RWPE1 (cell line): Measurements from ENCODE around the gene CSPG4.
A peak's percentile ranks its signal among the peaks of the same experiment; 100 is the strongest.

Experiments used
- CTCF ChIA-PET: fragments of 350-600 bp; sonication (Branson Sonifier 250); formaldehyde crosslinking; extraction: SDS; loops from one replicate; lab custom pipeline; 2021; lab: Yijun Ruan, JAX
- POLR2A ChIA-PET: fragments of 400-600 bp; formaldehyde crosslinking; extraction: SDS; loops from one replicate; lab custom pipeline; 2020; ENCODE audit warnings: antibody characterized with exemption; ENCODE audit not compliant: low non-redundant PET; lab: Yijun Ruan, JAX
- DNase-seq: peaks from one replicate; pipeline ENCODE4 v3.0.0; 2012; ENCODE audit warnings: low spot score
- H3K27ac ChIP-seq: fragments of 450-650 bp; 2 replicates; pipeline ENCODE4 v1.5.1; 2017
- TF ChIP-seq, protein P1 (sequence below): fragments of 450-650 bp; conservative IDR thresholded peaks from 2 replicates; pipeline ENCODE4 v1.5.1; 2017; ENCODE audit warnings: low read depth, mild to moderate bottlenecking

Gene CSPG4

GRCh38 chr15:75697523-75697922 is 15.1 kb downstream of the CSPG4 start:
- H3K27ac ChIP-seq: peak overlapping the region; percentile 95
- POLR2A ChIA-PET: no interaction called here
- DNase-seq: no peak

GRCh38 chr15:75696854-75697259 is 15.8 kb downstream of the CSPG4 start:
- TF ChIP-seq, protein P1, sequence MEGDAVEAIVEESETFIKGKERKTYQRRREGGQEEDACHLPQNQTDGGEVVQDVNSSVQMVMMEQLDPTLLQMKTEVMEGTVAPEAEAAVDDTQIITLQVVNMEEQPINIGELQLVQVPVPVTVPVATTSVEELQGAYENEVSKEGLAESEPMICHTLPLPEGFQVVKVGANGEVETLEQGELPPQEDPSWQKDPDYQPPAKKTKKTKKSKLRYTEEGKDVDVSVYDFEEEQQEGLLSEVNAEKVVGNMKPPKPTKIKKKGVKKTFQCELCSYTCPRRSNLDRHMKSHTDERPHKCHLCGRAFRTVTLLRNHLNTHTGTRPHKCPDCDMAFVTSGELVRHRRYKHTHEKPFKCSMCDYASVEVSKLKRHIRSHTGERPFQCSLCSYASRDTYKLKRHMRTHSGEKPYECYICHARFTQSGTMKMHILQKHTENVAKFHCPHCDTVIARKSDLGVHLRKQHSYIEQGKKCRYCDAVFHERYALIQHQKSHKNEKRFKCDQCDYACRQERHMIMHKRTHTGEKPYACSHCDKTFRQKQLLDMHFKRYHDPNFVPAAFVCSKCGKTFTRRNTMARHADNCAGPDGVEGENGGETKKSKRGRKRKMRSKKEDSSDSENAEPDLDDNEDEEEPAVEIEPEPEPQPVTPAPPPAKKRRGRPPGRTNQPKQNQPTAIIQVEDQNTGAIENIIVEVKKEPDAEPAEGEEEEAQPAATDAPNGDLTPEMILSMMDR: no peak
- POLR2A ChIA-PET: no interaction called here
- H3K27ac ChIP-seq: peak overlapping the region; percentile 95
- no peak for DNase-seq
- CTCF ChIA-PET: interaction anchor here (0.6 to 0.8 kb wide), 2 partner anchors 9 to 23 kb away, joined by 3 read pairs; no protein-coding TSS in a partner anchor

More at GRCh38 chr15:75697523-75697922, 15.1 kb downstream of the CSPG4 start:
- CTCF ChIA-PET: interaction anchor here (0.6 to 0.8 kb wide), 2 partner anchors 9 to 22 kb away, joined by 3 read pairs; no protein-coding TSS in a partner anchor
- TF ChIP-seq, protein P1: no peak

- TF ChIP-seq, protein P1: no peak
- peak overlapping the region; percentile 95 for H3K27ac ChIP-seq
- CTCF ChIA-PET: no interaction called here
- POLR2A ChIA-PET: no interaction called here
- DNase-seq: no peak
Measured at GRCh38 chr15:75696311-75696720, 16.3 kb downstream of the CSPG4 start.

GRCh38 chr15:75695634-75696310 is 16.9 kb downstream of the CSPG4 start:
- CTCF ChIA-PET: no interaction called here
- TF ChIP-seq, protein P1: no peak
- POLR2A ChIA-PET: no interaction called here
- no peak for DNase-seq
- peak overlapping the region; percentile 95 for H3K27ac ChIP-seq

DNA sequence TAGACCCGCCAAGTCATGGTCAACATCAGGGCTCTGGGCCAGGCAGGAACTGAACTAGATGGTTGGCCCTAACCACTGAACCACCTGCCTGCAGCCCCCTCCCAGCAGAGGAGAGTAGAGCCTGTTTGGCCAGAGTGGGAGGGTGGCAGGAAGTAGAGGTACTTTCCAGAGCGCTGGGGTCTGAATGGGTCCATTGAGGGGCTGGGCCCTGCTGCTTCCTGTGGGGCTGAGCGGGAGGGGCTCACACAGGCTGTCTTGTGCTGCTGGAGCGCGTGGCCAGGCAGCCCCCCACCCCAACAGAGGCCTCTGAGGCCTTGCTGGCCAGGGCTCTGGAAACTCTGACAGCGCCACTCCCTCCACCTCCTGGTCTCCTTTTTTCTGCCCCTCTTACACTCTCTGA is 17.4 kb downstream of the CSPG4 start:
- DNase-seq: no peak
- TF ChIP-seq, protein P1: no peak
- H3K27ac ChIP-seq: peak overlapping the region; percentile 95
- POLR2A ChIA-PET: no interaction called here
- CTCF ChIA-PET: interaction anchor here (0.8 to 1.6 kb wide), 3 partner anchors 9 to 106 kb away, joined by 3 to 4 read pairs (median 3); no protein-coding TSS in a partner anchor

DNA sequence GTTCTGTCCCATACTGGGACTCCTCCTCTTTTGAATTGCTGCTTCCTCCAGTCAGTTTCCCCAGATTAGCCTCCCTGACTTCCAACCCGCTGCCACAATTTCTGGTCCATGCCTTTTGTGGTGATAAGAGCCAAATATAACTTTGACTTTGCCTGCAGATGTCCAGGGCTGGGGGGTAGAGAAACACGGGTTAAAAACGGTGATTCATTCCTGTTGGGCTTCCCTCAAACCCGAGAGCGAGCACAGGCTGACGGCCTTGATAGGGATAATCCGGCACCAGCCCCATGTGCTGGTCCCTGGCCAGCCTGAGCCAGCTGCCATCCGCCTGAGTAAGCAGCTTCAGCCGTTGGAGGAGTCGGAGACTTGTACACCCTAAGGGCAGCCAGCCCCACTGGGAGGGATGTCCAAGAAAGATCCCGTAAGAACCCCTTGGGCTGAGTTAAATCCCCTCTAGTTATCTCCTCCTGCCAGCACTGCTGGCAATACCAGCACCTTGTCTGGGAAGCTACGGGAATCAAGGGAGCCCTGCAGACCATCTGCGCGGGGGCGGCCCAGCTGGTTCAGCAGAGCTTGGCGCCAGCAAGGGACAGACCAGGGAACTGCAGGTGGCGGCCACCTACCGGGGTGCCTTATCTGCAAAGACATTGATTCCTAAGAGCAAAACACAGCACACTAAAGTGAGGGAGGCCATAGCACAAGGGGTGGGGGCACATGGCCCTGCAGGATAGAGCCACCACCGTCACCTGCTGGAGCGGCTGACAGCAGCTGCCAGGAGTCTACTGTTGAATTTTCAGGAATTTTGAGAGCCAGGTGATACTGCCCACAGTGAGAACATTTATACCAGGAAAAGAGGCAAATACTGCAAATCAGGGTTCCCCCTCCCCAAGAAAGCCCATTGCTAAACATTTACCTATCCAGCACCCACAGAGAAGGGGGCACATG is 18.1 kb downstream of the CSPG4 start:
- TF ChIP-seq, protein P1: peak; percentile 78
- peak overlapping the region; percentile 95 for H3K27ac ChIP-seq
- CTCF ChIA-PET: interaction anchor here (0.7 to 1.6 kb wide), 5 partner anchors 8 to 107 kb away, joined by 3 to 4 read pairs (median 3); no protein-coding TSS in a partner anchor
- peak; percentile 93 for DNase-seq
- POLR2A ChIA-PET: interaction anchor here (0.5 kb wide), 1 partner anchor 419 kb away, joined by 3 read pairs; no protein-coding TSS in a partner anchor
